ENCODE measurements around the gene ARL10.

Gene ARL10

DNA sequence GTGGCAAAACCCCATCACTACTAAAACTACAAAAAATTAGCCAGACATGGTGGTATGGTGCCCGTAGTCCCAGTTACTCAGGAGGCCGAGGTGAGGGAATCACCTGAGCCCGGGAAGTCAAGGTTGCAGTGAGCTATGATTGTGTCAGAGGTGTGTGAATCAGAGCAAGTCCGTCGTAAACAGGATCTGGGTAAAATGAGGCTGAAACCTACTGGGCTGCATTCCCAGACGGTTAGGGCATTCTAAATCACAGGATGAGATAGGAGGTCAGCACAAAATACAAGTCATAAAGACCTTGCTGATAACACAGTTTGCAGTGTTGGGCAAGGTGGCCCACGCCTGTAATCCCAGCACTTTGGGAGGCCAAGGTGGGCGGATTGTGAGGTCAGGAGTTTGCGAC lies 53.0 kb downstream of the ARL10 start:
- H3K27me3 ChIP-seq (replicated peaks) = no peaks in the 10 kb centered on the region
- in situ Hi-C loops (cut with HindIII; ENCODE audit: low pct_ligation_motif_present, low sequenced_read_pairs) = no loop called here
- DNase-seq = no peak
- no peak overlapping the region for H3K4me3 ChIP-seq (ENCODE audit: low read depth, low read length)
- TF ChIP-seq, protein P1, sequence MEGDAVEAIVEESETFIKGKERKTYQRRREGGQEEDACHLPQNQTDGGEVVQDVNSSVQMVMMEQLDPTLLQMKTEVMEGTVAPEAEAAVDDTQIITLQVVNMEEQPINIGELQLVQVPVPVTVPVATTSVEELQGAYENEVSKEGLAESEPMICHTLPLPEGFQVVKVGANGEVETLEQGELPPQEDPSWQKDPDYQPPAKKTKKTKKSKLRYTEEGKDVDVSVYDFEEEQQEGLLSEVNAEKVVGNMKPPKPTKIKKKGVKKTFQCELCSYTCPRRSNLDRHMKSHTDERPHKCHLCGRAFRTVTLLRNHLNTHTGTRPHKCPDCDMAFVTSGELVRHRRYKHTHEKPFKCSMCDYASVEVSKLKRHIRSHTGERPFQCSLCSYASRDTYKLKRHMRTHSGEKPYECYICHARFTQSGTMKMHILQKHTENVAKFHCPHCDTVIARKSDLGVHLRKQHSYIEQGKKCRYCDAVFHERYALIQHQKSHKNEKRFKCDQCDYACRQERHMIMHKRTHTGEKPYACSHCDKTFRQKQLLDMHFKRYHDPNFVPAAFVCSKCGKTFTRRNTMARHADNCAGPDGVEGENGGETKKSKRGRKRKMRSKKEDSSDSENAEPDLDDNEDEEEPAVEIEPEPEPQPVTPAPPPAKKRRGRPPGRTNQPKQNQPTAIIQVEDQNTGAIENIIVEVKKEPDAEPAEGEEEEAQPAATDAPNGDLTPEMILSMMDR (IDR thresholded peaks at IDR 0.05; ENCODE audit: low read depth, low read length, missing control alignments) = no peak
- no peak overlapping the region for H3K27ac ChIP-seq
- H3K36me3 ChIP-seq (replicated peaks) = no peaks in the 10 kb centered on the region

DNA sequence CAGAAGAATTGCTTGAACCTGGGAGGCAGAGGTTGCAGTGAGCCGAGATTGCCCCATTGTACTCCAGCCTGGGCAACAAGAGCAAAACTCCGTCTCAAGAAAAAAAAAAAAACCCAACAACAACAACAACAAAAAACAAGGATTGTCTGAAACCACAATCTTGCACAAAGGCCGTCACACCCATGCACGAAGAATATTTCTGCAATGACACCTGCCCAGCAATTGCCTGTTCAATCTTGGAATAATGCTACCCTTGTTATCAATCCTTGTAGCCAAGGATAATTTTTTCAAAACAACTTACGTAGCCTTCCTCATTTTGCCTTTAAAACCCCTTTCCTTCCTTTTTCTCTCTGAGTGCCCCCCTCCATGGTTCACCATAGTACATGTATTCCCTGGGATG lies 54.8 kb downstream of the ARL10 start:
- Histone ChIP-seq H3K36me3 (replicated peaks) (no peaks in the 10 kb centered on the region), H3K27ac (no peak overlapping the region), H3K4me3 (ENCODE audit: low read depth, low read length) (no peak overlapping the region), H3K27me3 (replicated peaks) (no peaks in the 10 kb centered on the region)
- no peak for DNase-seq
- in situ Hi-C loops (cut with HindIII; ENCODE audit: low pct_ligation_motif_present, low sequenced_read_pairs) = no loop called here
- TF ChIP-seq, protein P1 (IDR thresholded peaks at IDR 0.05; ENCODE audit: low read depth, low read length, missing control alignments) = no peak

DNA sequence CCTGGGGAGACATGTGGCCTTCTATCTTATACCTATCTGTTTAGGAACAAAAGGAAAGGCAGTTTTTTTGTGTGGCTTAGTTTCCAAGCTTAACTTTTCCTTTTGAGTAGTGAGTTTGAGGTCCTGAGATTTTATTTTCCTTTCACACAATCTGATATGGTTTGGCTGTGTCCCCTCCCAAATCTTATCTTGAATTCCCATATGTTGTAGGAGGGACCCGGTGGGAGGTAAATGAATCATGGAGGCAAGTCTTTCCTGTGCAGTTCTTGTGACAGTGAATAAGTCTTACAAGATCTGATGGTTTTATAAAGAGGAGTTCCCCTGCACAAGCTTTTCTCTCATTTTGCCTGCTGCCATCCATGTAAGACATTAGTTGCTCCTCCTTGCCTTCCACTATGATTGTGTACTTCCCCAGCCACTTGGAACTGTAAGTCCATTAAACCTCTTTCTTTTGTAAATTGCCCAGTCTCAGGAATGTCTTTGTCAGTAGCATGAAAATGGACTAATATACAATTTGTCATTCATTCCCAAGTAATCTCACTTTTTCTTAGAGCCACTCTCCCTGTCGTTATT lies 55.8 kb downstream of the ARL10 start:
- no peaks in the 10 kb centered on the region for H3K27me3 ChIP-seq (replicated peaks)
- DNase-seq = no peak
- no peaks in the 10 kb centered on the region for H3K36me3 ChIP-seq (replicated peaks)
- in situ Hi-C loops (cut with HindIII; ENCODE audit: low pct_ligation_motif_present, low sequenced_read_pairs) = no loop called here
- no peak overlapping the region for H3K4me3 ChIP-seq (ENCODE audit: low read depth, low read length)
- TF ChIP-seq, protein P1 (IDR thresholded peaks at IDR 0.05; ENCODE audit: low read depth, low read length, missing control alignments) = no peak
- H3K27ac ChIP-seq = no peak overlapping the region

DNA sequence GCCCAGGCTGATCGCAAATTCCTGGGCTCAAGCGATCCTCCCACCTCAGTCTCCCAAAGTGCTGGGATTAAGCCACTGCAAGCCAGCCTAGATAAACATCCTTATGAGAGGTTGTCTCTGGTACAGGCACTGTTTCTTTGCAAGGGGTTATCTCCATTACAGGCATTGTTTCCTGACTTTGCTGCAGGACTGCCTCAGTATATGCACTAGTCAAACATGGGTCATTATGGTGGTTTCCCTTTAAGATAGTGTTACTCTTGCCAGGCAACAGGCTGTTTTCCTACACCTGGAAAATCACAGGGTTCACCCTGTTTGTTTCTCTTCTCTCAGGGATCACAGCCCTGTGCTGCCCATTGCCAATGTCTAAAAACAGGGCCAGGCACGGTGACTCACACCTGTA lies 58.9 kb downstream of the ARL10 start:
- Histone ChIP-seq H3K4me3 (ENCODE audit: low read depth, low read length) (no peak overlapping the region), H3K27ac (no peak overlapping the region), H3K27me3 (replicated peaks) (no peaks in the 10 kb centered on the region), H3K36me3 (replicated peaks) (no peaks in the 10 kb centered on the region)
- TF ChIP-seq, protein P1 (IDR thresholded peaks at IDR 0.05; ENCODE audit: low read depth, low read length, missing control alignments) = no peak
- DNase-seq = no peak
- in situ Hi-C loops (cut with HindIII; ENCODE audit: low pct_ligation_motif_present, low sequenced_read_pairs) = no loop called here

DNA sequence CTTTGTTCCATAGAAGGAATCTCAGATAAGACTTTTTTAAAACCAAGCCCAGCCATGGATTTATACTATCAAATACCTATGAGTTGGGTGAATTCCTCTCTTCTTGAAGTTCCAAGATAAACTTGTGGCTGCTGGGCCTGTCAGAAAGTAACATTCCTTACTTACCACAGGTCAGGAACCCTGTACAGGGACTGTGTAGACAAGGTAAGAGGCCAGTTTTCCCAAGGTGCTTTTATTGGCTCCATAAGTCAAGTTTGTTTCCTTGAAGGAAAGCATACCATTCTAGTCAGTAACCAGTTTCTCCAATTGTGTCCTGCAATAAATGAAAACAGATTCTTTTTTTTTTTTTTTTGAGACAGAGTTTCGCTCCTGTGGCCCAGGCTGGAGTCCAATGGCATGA lies 59.9 kb downstream of the ARL10 start:
- Histone ChIP-seq H3K27me3 (replicated peaks) (no peaks in the 10 kb centered on the region), H3K27ac (no peak overlapping the region), H3K4me3 (ENCODE audit: low read depth, low read length) (no peak overlapping the region), H3K36me3 (replicated peaks) (no peaks in the 10 kb centered on the region)
- in situ Hi-C loops (cut with HindIII; ENCODE audit: low pct_ligation_motif_present, low sequenced_read_pairs) = no loop called here
- DNase-seq = no peak
- TF ChIP-seq, protein P1 (IDR thresholded peaks at IDR 0.05; ENCODE audit: low read depth, low read length, missing control alignments) = no peak

DNA sequence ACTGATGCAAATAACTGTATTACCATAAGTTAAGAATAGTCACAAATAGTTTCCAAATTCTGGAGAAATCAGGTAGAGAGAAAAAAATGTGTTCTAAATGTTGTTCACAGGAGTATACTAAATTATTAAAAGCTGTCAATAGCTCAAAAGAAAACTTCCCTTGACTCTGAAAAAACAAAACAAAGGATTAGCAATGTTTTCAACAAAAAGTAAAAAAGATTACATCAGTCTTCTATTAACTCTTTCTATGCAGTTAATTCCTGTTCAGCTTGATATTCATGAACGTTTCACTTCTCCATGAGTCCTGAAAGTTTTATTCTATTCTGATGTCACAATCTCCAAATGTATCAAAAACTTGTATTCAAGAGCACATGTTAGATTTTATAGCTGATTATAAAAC lies 60.5 kb downstream of the ARL10 start:
- no peak overlapping the region for H3K4me3 ChIP-seq (ENCODE audit: low read depth, low read length)
- TF ChIP-seq, protein P1 (IDR thresholded peaks at IDR 0.05; ENCODE audit: low read depth, low read length, missing control alignments) = no peak
- H3K27me3 ChIP-seq (replicated peaks) = no peaks in the 10 kb centered on the region
- in situ Hi-C loops (cut with HindIII; ENCODE audit: low pct_ligation_motif_present, low sequenced_read_pairs) = no loop called here
- H3K27ac ChIP-seq = no peak overlapping the region
- DNase-seq = no peak
- H3K36me3 ChIP-seq (replicated peaks) = no peaks in the 10 kb centered on the region
